WTC11 (cell line): ENCODE data around the gene LMOD3. TPM values are rescaled to one million over a fixed set of nuclear protein-coding genes. Genes with fewer than 3 reads are reported as not detected.

Experiments
- ATAC-seq: fragments of 200-7000 bp; cut with Tn5 transposase; 2 replicates; pipeline ENCODE4 v1.10.0; 2021; ENCODE audit warnings: mild to moderate bottlenecking, moderate library complexity
- CTCF ChIA-PET: fragments of 300-600 bp; sonication (Branson Sonifier 250); formaldehyde crosslinking; loops from one replicate; lab custom pipeline; 2021; ENCODE audit warnings: antibody characterized with exemption; lab: Charles Lee
- POLR2A ChIA-PET: fragments of 350-600 bp; sonication (Branson Sonifier 250); formaldehyde crosslinking; loops from one replicate; lab custom pipeline; 2021; ENCODE audit warnings: antibody characterized with exemption; lab: Charles Lee
- DNase-seq: peaks from one replicate; pipeline ENCODE4 v3.0.0; 2021; ENCODE audit warnings: low spot score
- H3K27ac Mint-ChIP-seq: 2 replicates; pipeline ENCODE4 v1.8.0; 2021; ENCODE audit warnings: mixed read lengths
- H3K27me3 Mint-ChIP-seq: 2 replicates; pipeline ENCODE4 v1.8.0; 2021; ENCODE audit warnings: low read depth, mild to moderate bottlenecking, moderate library complexity, mixed read lengths
- H3K36me3 Mint-ChIP-seq: 2 replicates; pipeline ENCODE4 v1.8.0; 2021; ENCODE audit warnings: mixed read lengths
- H3K4me1 Mint-ChIP-seq: 2 replicates; pipeline ENCODE4 v1.8.0; 2022; ENCODE audit warnings: mixed read lengths
- H3K4me3 Mint-ChIP-seq: 2 replicates; pipeline ENCODE4 v1.8.0; 2021; ENCODE audit warnings: mild to moderate bottlenecking, moderate library complexity, mixed read lengths
- H3K9me3 Mint-ChIP-seq: 2 replicates; pipeline ENCODE4 v1.8.0; 2021; ENCODE audit warnings: mixed read lengths
- ARID4B ChIP-seq: sonication (generic); formaldehyde crosslinking; IDR thresholded peaks from 2 replicates; pipeline ENCODE4 v1.8.0; 2023; ENCODE audit warnings: missing genetic modification reagents, mild to moderate bottlenecking, borderline replicate concordance
- ATF2 ChIP-seq: sonication (generic); formaldehyde crosslinking; IDR thresholded peaks from 2 replicates; pipeline ENCODE4 v1.8.1; 2022; ENCODE audit warnings: low read depth, missing genetic modification reagents, borderline replicate concordance
- CREB1 ChIP-seq: sonication (generic); formaldehyde crosslinking; IDR thresholded peaks from 2 replicates; pipeline ENCODE4 v1.8.0; 2023; ENCODE audit warnings: mild to moderate bottlenecking, missing genetic modification reagents
- CREM ChIP-seq: sonication (generic); formaldehyde crosslinking; IDR thresholded peaks from 2 replicates; pipeline ENCODE4 v1.8.1; 2022; ENCODE audit warnings: mild to moderate bottlenecking, missing genetic modification reagents, moderate library complexity
- ESRRA ChIP-seq: sonication (generic); formaldehyde crosslinking; IDR thresholded peaks from 2 replicates; pipeline ENCODE4 v1.8.1; 2022; ENCODE audit warnings: mild to moderate bottlenecking, missing genetic modification reagents, borderline replicate concordance
- NR1H2 ChIP-seq: sonication (generic); formaldehyde crosslinking; IDR thresholded peaks from 2 replicates; pipeline ENCODE4 v1.9.0; 2021; ENCODE audit warnings: mild to moderate bottlenecking, moderate library complexity, missing genetic modification reagents
- NR3C1 ChIP-seq: sonication (generic); formaldehyde crosslinking; conservative IDR thresholded peaks from 2 replicates; pipeline ENCODE4 v1.8.1; 2023; ENCODE audit warnings: low read depth, mild to moderate bottlenecking, missing genetic modification reagents
- PREB ChIP-seq: sonication (generic); formaldehyde crosslinking; IDR thresholded peaks from 2 replicates; pipeline ENCODE4 v1.8.1; 2022; ENCODE audit warnings: mild to moderate bottlenecking, missing genetic modification reagents, moderate library complexity, borderline replicate concordance
- RELA ChIP-seq: sonication (generic); formaldehyde crosslinking; IDR thresholded peaks from 2 replicates; pipeline ENCODE4 v1.8.1; 2022; ENCODE audit warnings: missing genetic modification reagents, mild to moderate bottlenecking, borderline replicate concordance
- SMAD3 ChIP-seq: sonication (generic); formaldehyde crosslinking; IDR thresholded peaks from 2 replicates; pipeline ENCODE4 v1.8.0; 2022; ENCODE audit warnings: missing genetic modification reagents, mild to moderate bottlenecking, borderline replicate concordance
- ZNF121 ChIP-seq: sonication (generic); formaldehyde crosslinking; IDR thresholded peaks from 2 replicates; pipeline ENCODE4 v1.8.0; 2023; ENCODE audit warnings: missing genetic modification reagents
- ZNF232 ChIP-seq: sonication (generic); formaldehyde crosslinking; IDR thresholded peaks from 2 replicates; pipeline ENCODE4 v1.8.0; 2022; ENCODE audit warnings: mild to moderate bottlenecking, missing genetic modification reagents
- ZNF416 ChIP-seq: fragments of 250-450 bp; sonication (Bioruptor Pico); IDR thresholded peaks from 2 replicates; pipeline ENCODE4 v1.9.0; 2021; ENCODE audit warnings: mild to moderate bottlenecking, inconsistent platforms
- ZNF423 ChIP-seq: fragments of 250-450 bp; sonication (Bioruptor Pico); IDR thresholded peaks from 2 replicates; pipeline ENCODE4 v2.1.2; 2022; ENCODE audit warnings: mild to moderate bottlenecking, moderate library complexity
- ZNF671 ChIP-seq: fragments of 250-450 bp; sonication (Bioruptor Pico); IDR thresholded peaks from 2 replicates; pipeline ENCODE4 v1.8.0; 2021; ENCODE audit warnings: mild to moderate bottlenecking
- ZSCAN18 ChIP-seq: fragments of 250-450 bp; sonication (Bioruptor Pico); IDR thresholded peaks from 2 replicates; pipeline ENCODE4 v2.1.2; 2022; ENCODE audit warnings: mild to moderate bottlenecking, moderate library complexity
- total RNA-seq: library from RNA; stranded (reverse); gene quantifications from 3 replicates; pipeline ENCODE4 v1.2.3, GENCODE V29; 2021

LMOD3 gene
- total RNA-seq, 1 experiment from 2014 or later: not detected

GRCh38 chr3:69160525-69160924 lies 38.1 kb upstream of the LMOD3 start:
- no peaks in the 10 kb centered on the region for H3K27me3 Mint-ChIP-seq
- ChIA-PET POLR2A (no interaction called here), CTCF (interaction anchor here (1.1 to 8.2 kb wide), 10 partner anchors 16 to 264 kb away, joined by 3 to 120 read pairs (median 6); no protein-coding TSS in a partner anchor)
- no peak overlapping the region for H3K27ac Mint-ChIP-seq
- DNase-seq: no peak
- no peaks in the 10 kb centered on the region for H3K36me3 Mint-ChIP-seq
- TF ChIP-seq CREB1 (CRISPR knock-in tag) (no peak), ZNF121 (CRISPR knock-in tag) (no peak), ZNF232 (CRISPR knock-in tag) (no peak), ARID4B (CRISPR knock-in tag) (no peak), RELA (CRISPR knock-in tag) (no peak), ZSCAN18 (CRISPR knock-in tag) (no peak), SMAD3 (CRISPR knock-in tag) (no peak), ZNF671 (CRISPR knock-in tag) (no peak), PREB (CRISPR knock-in tag) (no peak), ESRRA (CRISPR knock-in tag) (no peak)
- ATAC-seq: no peak
- no peak overlapping the region for H3K4me3 Mint-ChIP-seq
- H3K9me3 Mint-ChIP-seq: no peaks in the 10 kb centered on the region
- peaks cover 14% of the 10 kb centered on the region for H3K4me1 Mint-ChIP-seq

DNA sequence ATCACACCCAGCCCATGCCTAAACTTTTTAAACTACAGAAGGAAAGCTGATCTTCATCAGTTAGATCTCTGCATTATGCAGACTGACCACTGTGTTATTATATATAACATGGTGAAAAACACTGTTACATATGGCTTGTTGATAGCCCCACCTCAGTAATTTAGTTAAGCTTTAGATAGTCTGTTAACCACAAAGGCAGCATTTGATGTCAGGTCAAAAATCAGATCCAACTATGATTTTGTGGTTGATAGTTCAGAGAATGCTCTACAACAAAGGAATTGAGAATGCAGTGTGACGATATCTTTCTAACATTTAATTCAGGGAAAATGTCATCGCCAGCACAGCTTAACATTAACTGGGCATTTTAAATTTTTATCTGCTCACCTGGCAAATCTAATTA lies 37.7 kb upstream of the LMOD3 start:
- Mint-ChIP-seq H3K27ac (no peak overlapping the region), H3K36me3 (no peaks in the 10 kb centered on the region), H3K4me3 (no peak overlapping the region), H3K4me1 (peaks cover 13% of the 10 kb centered on the region), H3K27me3 (no peaks in the 10 kb centered on the region), H3K9me3 (no peaks in the 10 kb centered on the region)
- POLR2A ChIA-PET: no interaction called here
- ATAC-seq (no peak), DNase-seq (no peak)
- TF ChIP-seq ZNF423 (CRISPR knock-in tag) (no peak), CREM (CRISPR knock-in tag) (no peak), NR1H2 (CRISPR knock-in tag) (no peak), ATF2 (CRISPR knock-in tag) (no peak), NR3C1 (no peak), ZNF416 (CRISPR knock-in tag) (no peak)
- CTCF ChIA-PET: interaction anchor here (1.4 to 8.2 kb wide), 5 partner anchors 22 to 265 kb away, joined by 3 to 120 read pairs (median 12); no protein-coding TSS in a partner anchor
